ENCODE results near the gene NUP88.

Gene NUP88

DNA sequence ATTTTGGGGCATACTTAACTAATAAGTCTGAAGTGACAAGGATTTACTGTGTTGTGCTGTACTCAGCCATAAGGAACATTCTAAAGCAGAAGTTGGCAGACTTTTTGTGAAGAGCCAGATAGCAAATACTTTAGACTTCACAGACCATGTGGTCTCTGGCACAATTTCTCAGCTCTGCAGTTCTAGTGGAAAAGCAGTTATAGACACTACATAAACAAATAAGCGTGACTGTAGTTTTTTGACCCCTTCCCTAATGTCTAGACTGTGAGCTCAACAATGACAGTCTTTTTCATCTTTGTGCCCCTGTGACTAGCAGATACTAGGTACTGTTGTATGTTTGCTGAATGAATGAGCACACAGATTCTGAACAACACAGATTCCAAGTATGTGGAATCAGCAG is 5.4 kb upstream of the NUP88 start:
- ChIA-PET CTCF (interaction anchor here (0.7 to 5.5 kb wide), 3 partner anchors 12 to 43 kb away, joined by 3 to 30 read pairs (median 4); partner anchors contain the start of gene C1QBP), POLR2A (interaction anchor here (0.8 kb wide), 1 partner anchor 11 kb away, joined by 3 read pairs; no protein-coding TSS in a partner anchor)
- H3K4me3 ChIP-seq (ENCODE audit: control insufficient read depth in 1 of 7, extremely low read depth in 1 of 7, insufficient read depth in 4 of 7, low read depth in 2 of 7, low read length in 6 of 7), result no peak overlapping the region
- peaks cover 6 to 15% (median 11%) of the 10 kb centered on the region in 4 experiments for H3K4me1 ChIP-seq (ENCODE audit: control extremely low read depth in 1 of 4, control insufficient read depth in 4 of 4, insufficient read depth in 4 of 4, low read length in 3 of 4)
- no peak overlapping the region for H3K27ac ChIP-seq (ENCODE audit: insufficient read depth in 1 of 2, low read depth in 1 of 2, low read length in 2 of 2, poor library complexity in 1 of 2, severe bottlenecking in 2 of 2)
- no peaks in the 10 kb centered on the region for H3K9me3 ChIP-seq (ENCODE audit: control extremely low read depth in 1 of 5, control insufficient read depth in 4 of 5, insufficient read depth in 2 of 5, low read depth in 1 of 5, low read length in 4 of 5)
- peaks cover 18 to 81% (median 57%) of the 10 kb centered on the region in 4 experiments for H3K36me3 ChIP-seq (ENCODE audit: control insufficient read depth in 4 of 4, insufficient read depth in 4 of 4, low read length in 3 of 4)
- WGBS (ENCODE audit: insufficient coverage), result 100% methylated on average over 1 of the region's 1 CpG
- H3K27me3 ChIP-seq (replicated peaks in 2 of 5; ENCODE audit: control insufficient read depth in 4 of 5, insufficient read depth in 5 of 5, low read length in 4 of 5), result no peaks in the 10 kb centered on the region
- DNase-seq, result no peak

DNA sequence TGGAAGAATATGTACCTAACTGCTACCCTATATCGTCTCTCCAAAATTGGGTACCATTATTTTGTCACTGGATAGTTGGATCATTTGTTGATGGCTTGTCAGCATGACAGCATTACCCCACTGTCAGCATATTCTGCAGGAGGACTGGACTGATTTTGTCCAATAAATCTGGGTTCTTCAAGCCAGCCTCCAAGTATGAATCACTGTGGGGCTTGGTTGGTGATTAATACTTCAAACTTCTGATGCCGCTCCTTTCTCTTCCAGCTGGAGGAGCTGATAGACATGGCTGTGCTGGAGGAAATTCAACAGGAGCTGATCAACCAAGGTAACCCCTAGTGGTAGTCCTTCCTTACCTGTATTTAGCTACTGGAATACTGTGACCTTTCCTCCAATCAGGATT is 3.0 kb upstream of the NUP88 start:
- Histone ChIP-seq H3K27me3 (replicated peaks in 2 of 5; ENCODE audit: control insufficient read depth in 4 of 5, insufficient read depth in 5 of 5, low read length in 4 of 5) (no peaks in the 10 kb centered on the region), H3K4me3 (ENCODE audit: control insufficient read depth in 1 of 7, extremely low read depth in 1 of 7, insufficient read depth in 4 of 7, low read depth in 2 of 7, low read length in 6 of 7) (no peak overlapping the region), H3K9me3 (ENCODE audit: control extremely low read depth in 1 of 5, control insufficient read depth in 4 of 5, insufficient read depth in 2 of 5, low read depth in 1 of 5, low read length in 4 of 5) (no peaks in the 10 kb centered on the region), H3K27ac (ENCODE audit: insufficient read depth in 1 of 2, low read depth in 1 of 2, low read length in 2 of 2, poor library complexity in 1 of 2, severe bottlenecking in 2 of 2) (no peak overlapping the region), H3K36me3 (ENCODE audit: control insufficient read depth in 4 of 4, insufficient read depth in 4 of 4, low read length in 3 of 4) (peaks cover 13 to 57% (median 35%) of the 10 kb centered on the region in 4 experiments), H3K4me1 (ENCODE audit: control extremely low read depth in 1 of 4, control insufficient read depth in 4 of 4, insufficient read depth in 4 of 4, low read length in 3 of 4) (peaks cover 12 to 30% (median 18%) of the 10 kb centered on the region in 4 experiments)
- ChIA-PET CTCF (interaction anchor here (5.5 kb wide), 1 partner anchor 17 kb away, joined by 30 read pairs; the partner anchor contains the start of gene C1QBP), POLR2A (no interaction called here)
- 93% methylated on average over 2 of the region's 2 CpGs for WGBS (ENCODE audit: insufficient coverage)
- DNase-seq, result no peak

DNA sequence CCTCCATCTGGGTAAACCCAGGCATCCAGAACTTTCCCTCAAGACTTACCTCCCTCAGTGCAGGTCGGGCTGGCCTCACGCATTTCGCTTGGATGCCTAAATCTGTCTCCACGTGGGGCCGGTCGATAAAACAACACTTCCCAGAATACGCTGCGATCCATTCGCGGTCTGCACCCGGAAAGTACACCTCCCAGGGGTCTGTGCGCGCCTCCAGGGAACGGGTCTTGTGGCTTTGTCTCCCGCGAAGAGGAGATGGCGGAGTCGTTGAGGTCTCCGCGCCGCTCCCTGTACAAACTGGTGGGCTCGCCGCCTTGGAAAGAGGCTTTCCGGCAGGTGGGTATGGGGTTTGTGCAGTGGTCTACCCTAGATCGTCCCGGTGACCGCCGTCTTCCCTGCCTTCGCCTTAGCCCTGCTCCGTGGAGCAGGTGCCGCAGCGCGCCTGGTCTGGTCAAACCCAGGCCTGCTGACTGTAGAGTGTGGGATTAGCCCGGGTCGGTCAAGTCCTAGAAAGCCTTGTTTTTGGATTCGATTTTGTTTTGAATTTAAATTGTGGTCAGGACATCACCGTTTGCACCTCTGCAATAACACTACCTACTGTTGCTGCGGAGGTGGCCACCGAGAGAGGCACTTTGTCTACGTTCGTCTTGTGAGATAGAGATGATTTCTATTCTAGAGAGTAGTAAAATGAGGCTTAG is 644 bp upstream of the NUP88 start, which contains the start of gene RPAIN:
TSS of gene RPAIN (plus strand) at position 224 of the 695 bp plus-strand sequence. CDS start at position 253, 29 bp downstream.
- peak within 1 kb of the TSS; percentile 89 to 96 for H3K27ac ChIP-seq (ENCODE audit: insufficient read depth in 1 of 2, low read depth in 1 of 2, low read length in 2 of 2, poor library complexity in 1 of 2, severe bottlenecking in 2 of 2)
- POLR2A ChIA-PET, result interaction anchor here (1.8 kb wide), 1 partner anchor 19 kb away, joined by 13 read pairs; the partner anchor contains the start of gene C1QBP
- peaks cover 12 to 34% (median 20%) of the 10 kb centered on the region in 4 experiments for H3K4me1 ChIP-seq (ENCODE audit: control extremely low read depth in 1 of 4, control insufficient read depth in 4 of 4, insufficient read depth in 4 of 4, low read length in 3 of 4)
- peak; percentile 89 to 96 (median 95) for DNase-seq
- H3K4me3 ChIP-seq (ENCODE audit: control insufficient read depth in 1 of 7, extremely low read depth in 1 of 7, insufficient read depth in 4 of 7, low read depth in 2 of 7, low read length in 6 of 7), result peak within 1 kb of the TSS; percentile 66 to 100 (median 98)
- peaks cover 14 to 58% (median 29%) of the 10 kb centered on the region in 4 experiments for H3K36me3 ChIP-seq (ENCODE audit: control insufficient read depth in 4 of 4, insufficient read depth in 4 of 4, low read length in 3 of 4)
- WGBS (ENCODE audit: insufficient coverage), result 0% methylated on average over 27 of the region's 41 CpGs
- H3K27me3 ChIP-seq (replicated peaks in 2 of 5; ENCODE audit: control insufficient read depth in 4 of 5, insufficient read depth in 5 of 5, low read length in 4 of 5), result no peaks in the 10 kb centered on the region
- H3K9me3 ChIP-seq (ENCODE audit: control extremely low read depth in 1 of 5, control insufficient read depth in 4 of 5, insufficient read depth in 2 of 5, low read depth in 1 of 5, low read length in 4 of 5), result no peaks in the 10 kb centered on the region
- CTCF ChIA-PET, result interaction anchor here (1.1 to 3.6 kb wide), 3 partner anchors 10 to 19 kb away, joined by 3 to 17 read pairs (median 5); partner anchors contain the start of gene C1QBP

DNA sequence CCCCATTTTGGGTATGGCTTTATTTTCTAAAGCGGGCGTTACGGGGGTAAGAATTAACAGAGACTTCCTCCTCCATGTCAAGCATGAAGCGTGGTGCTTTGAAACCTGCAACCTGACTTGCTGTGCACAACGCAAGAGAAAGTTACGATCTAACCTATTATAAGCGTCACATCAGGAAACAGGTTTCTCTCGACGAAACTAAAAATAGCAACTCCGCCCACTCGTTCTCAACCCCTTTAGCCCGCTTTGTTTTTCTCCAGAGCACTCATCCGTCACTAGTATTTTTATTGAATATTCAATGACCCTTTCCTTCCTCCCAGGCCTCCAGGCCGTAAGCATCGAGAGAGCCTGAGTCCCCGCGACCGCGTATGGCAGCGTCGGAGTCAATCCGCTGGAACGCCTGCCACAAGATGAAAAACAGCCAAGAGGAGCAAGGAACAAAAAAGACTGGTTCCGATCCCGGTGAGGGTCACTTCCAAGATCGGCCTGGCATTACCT is 555 bp downstream of the NUP88 start:
- ChIA-PET CTCF (interaction anchor here (1.1 to 3.6 kb wide), 3 partner anchors 11 to 21 kb away, joined by 3 to 17 read pairs (median 5); partner anchors contain the start of gene C1QBP), POLR2A (interaction anchor here (1.8 kb wide), 1 partner anchor 20 kb away, joined by 13 read pairs; the partner anchor contains the start of gene C1QBP)
- Histone ChIP-seq H3K4me1 (ENCODE audit: control extremely low read depth in 1 of 4, control insufficient read depth in 4 of 4, insufficient read depth in 4 of 4, low read length in 3 of 4) (peaks cover 12 to 34% (median 20%) of the 10 kb centered on the region in 4 experiments), H3K27ac (ENCODE audit: insufficient read depth in 1 of 2, low read depth in 1 of 2, low read length in 2 of 2, poor library complexity in 1 of 2, severe bottlenecking in 2 of 2) (peak overlapping the region; percentile 89 to 96), H3K4me3 (ENCODE audit: control insufficient read depth in 1 of 7, extremely low read depth in 1 of 7, insufficient read depth in 4 of 7, low read depth in 2 of 7, low read length in 6 of 7) (peak overlapping the region; percentile 66 to 100 (median 98)), H3K27me3 (replicated peaks in 2 of 5; ENCODE audit: control insufficient read depth in 4 of 5, insufficient read depth in 5 of 5, low read length in 4 of 5) (no peaks in the 10 kb centered on the region), H3K9me3 (ENCODE audit: control extremely low read depth in 1 of 5, control insufficient read depth in 4 of 5, insufficient read depth in 2 of 5, low read depth in 1 of 5, low read length in 4 of 5) (no peaks in the 10 kb centered on the region), H3K36me3 (ENCODE audit: control insufficient read depth in 4 of 4, insufficient read depth in 4 of 4, low read length in 3 of 4) (peaks cover 11 to 57% (median 27%) of the 10 kb centered on the region in 4 experiments)
- WGBS (ENCODE audit: insufficient coverage), result 0% methylated on average over 26 of the region's 26 CpGs
- DNase-seq, result peak; percentile 66 to 91 (median 86)

DNA sequence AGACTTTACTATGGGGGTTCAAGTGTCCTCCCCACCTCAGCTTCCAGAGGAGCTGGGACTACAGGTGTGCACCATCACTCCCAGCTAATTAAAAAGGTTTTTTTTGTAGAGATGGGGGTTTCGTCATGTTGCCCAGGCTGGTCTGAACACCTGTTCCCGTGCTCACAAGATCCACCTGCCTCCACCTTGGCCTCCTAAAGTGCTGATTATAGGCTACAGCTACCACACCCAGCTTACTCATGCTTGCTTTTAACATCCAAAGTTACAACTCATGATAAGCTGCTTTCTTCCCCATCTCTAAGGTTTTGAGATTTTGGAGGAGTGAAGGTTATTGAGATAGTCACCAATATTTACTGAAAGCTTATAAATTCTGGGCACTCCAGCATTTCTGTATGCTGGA is 2.6 kb downstream of the NUP88 start:
- Histone ChIP-seq H3K9me3 (ENCODE audit: control extremely low read depth in 1 of 5, control insufficient read depth in 4 of 5, insufficient read depth in 2 of 5, low read depth in 1 of 5, low read length in 4 of 5) (no peaks in the 10 kb centered on the region), H3K27ac (ENCODE audit: insufficient read depth in 1 of 2, low read depth in 1 of 2, low read length in 2 of 2, poor library complexity in 1 of 2, severe bottlenecking in 2 of 2) (peak overlapping the region in 1 of 2 experiments; percentile 49), H3K4me3 (ENCODE audit: control insufficient read depth in 1 of 7, extremely low read depth in 1 of 7, insufficient read depth in 4 of 7, low read depth in 2 of 7, low read length in 6 of 7) (no peak overlapping the region), H3K4me1 (ENCODE audit: control extremely low read depth in 1 of 4, control insufficient read depth in 4 of 4, insufficient read depth in 4 of 4, low read length in 3 of 4) (peaks cover 12 to 34% (median 20%) of the 10 kb centered on the region in 4 experiments), H3K27me3 (replicated peaks in 2 of 5; ENCODE audit: control insufficient read depth in 4 of 5, insufficient read depth in 5 of 5, low read length in 4 of 5) (no peaks in the 10 kb centered on the region), H3K36me3 (ENCODE audit: control insufficient read depth in 4 of 4, insufficient read depth in 4 of 4, low read length in 3 of 4) (peaks cover 16 to 58% (median 32%) of the 10 kb centered on the region in 4 experiments)
- POLR2A ChIA-PET, result no interaction called here
- CTCF ChIA-PET, result interaction anchor here (0.8 to 3.6 kb wide), 4 partner anchors 11 to 222 kb away, joined by 3 to 17 read pairs (median 3); partner anchors contain the start of gene C1QBP
- WGBS (ENCODE audit: insufficient coverage), result 90% methylated on average over 2 of the region's 2 CpGs
- no peak for DNase-seq

DNA sequence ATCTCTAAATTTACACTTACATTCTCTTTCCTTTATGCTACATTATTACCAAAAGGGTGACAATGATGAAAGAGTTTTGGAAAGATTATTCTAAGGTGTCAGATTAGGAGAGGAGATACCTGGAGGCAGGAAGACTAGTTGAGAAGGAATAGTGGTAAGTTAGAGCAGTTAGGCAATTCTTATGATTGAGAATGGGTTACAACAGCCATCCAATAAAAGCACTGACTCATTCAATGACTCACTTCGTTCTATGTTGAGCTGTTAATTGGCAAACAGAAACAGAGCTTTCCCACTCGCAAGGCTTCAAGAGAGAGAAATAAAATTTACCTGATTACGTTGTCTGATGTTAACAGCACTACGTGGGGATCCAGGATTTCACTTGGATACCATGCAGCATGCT is 5.8 kb downstream of the NUP88 start:
- WGBS (ENCODE audit: insufficient coverage), result 98% methylated on average over 3 of the region's 4 CpGs
- no peak for DNase-seq
- ChIA-PET POLR2A (interaction anchor here (1.1 kb wide), 1 partner anchor 9 kb away, joined by 3 read pairs; no protein-coding TSS in a partner anchor), CTCF (interaction anchor here (0.6 kb wide), 1 partner anchor 26 kb away, joined by 3 read pairs; no protein-coding TSS in a partner anchor)
- Histone ChIP-seq H3K27me3 (replicated peaks in 2 of 5; ENCODE audit: control insufficient read depth in 4 of 5, insufficient read depth in 5 of 5, low read length in 4 of 5) (no peaks in the 10 kb centered on the region), H3K27ac (ENCODE audit: insufficient read depth in 1 of 2, low read depth in 1 of 2, low read length in 2 of 2, poor library complexity in 1 of 2, severe bottlenecking in 2 of 2) (no peak overlapping the region), H3K36me3 (ENCODE audit: control insufficient read depth in 4 of 4, insufficient read depth in 4 of 4, low read length in 3 of 4) (peaks cover 23 to 76% (median 47%) of the 10 kb centered on the region in 4 experiments), H3K4me3 (ENCODE audit: control insufficient read depth in 1 of 7, extremely low read depth in 1 of 7, insufficient read depth in 4 of 7, low read depth in 2 of 7, low read length in 6 of 7) (no peak overlapping the region), H3K4me1 (ENCODE audit: control extremely low read depth in 1 of 4, control insufficient read depth in 4 of 4, insufficient read depth in 4 of 4, low read length in 3 of 4) (peaks cover 5 to 15% (median 9%) of the 10 kb centered on the region in 4 experiments), H3K9me3 (ENCODE audit: control extremely low read depth in 1 of 5, control insufficient read depth in 4 of 5, insufficient read depth in 2 of 5, low read depth in 1 of 5, low read length in 4 of 5) (no peaks in the 10 kb centered on the region)
